Tibial artery (tissue), 4 donors: Measurements from ENCODE around the gene ENDOU.

Experiments used
- DNase-seq, 2 donors: peaks; one replicate each; pipeline ENCODE4 v3.0.0-alpha.2; 2019
- H3K27ac ChIP-seq, 2 donors: fragments of 200-600 bp; sonication (generic) in 1 of 2; 1 replicate in 1 of 2; 2 replicates in 1 of 2; pipeline ENCODE4 v1.5.1; 2018 to 2019; ENCODE audit warnings: mild to moderate bottlenecking in 1 of 2
- H3K27me3 ChIP-seq, 2 donors: fragments of 200-600 bp; sonication (generic) in 1 of 2; one replicate each; pipeline versions ENCODE4 v1.5.1 to v1.6.0; 2016 to 2019
- H3K36me3 ChIP-seq, 3 donors: fragments of 200-600 bp; sonication (generic) in 2 of 3; one replicate each; pipeline ENCODE4 v1.5.1; 2016 to 2019; ENCODE audit warnings: mild to moderate bottlenecking in 2 of 3
- H3K4me1 ChIP-seq, 4 donors: fragments of 200-600 bp; sonication (generic) in 2 of 4; 1 replicate in 3 of 4; 2 replicates in 1 of 4; pipeline ENCODE4 v1.5.1; 2016 to 2019
- H3K4me3 ChIP-seq, 2 donors: fragments of 200-600 bp; sonication (generic) in 1 of 2; 1 replicate in 1 of 2; 2 replicates in 1 of 2; pipeline ENCODE4 v1.5.1; 2018 to 2019; ENCODE audit warnings: mild to moderate bottlenecking in 2 of 2
- H3K9me3 ChIP-seq, 3 donors: fragments of 200-600 bp; sonication (generic) in 1 of 3; one replicate each; pipeline ENCODE4 v1.5.1; 2016 to 2019
- intact Hi-C: fragments of 100-400 bp; cut with DNase I; formaldehyde crosslinking; loops from one replicate; pipeline ENCODE4 v1.15.0; 2023; ENCODE audit warnings: low total_unique reads
- TF ChIP-seq, protein P1 (sequence below), 2 experiments: fragments of 200-600 bp in 1 of 2; fragments of 450-650 bp in 1 of 2; IDR thresholded peaks; one replicate each; pipeline ENCODE4 v1.5.1; 2017 to 2019; ENCODE audit warnings: antibody characterized with exemption in 2 of 2, mild to moderate bottlenecking in 1 of 2, moderate library complexity in 1 of 2

ENDOU gene

DNA sequence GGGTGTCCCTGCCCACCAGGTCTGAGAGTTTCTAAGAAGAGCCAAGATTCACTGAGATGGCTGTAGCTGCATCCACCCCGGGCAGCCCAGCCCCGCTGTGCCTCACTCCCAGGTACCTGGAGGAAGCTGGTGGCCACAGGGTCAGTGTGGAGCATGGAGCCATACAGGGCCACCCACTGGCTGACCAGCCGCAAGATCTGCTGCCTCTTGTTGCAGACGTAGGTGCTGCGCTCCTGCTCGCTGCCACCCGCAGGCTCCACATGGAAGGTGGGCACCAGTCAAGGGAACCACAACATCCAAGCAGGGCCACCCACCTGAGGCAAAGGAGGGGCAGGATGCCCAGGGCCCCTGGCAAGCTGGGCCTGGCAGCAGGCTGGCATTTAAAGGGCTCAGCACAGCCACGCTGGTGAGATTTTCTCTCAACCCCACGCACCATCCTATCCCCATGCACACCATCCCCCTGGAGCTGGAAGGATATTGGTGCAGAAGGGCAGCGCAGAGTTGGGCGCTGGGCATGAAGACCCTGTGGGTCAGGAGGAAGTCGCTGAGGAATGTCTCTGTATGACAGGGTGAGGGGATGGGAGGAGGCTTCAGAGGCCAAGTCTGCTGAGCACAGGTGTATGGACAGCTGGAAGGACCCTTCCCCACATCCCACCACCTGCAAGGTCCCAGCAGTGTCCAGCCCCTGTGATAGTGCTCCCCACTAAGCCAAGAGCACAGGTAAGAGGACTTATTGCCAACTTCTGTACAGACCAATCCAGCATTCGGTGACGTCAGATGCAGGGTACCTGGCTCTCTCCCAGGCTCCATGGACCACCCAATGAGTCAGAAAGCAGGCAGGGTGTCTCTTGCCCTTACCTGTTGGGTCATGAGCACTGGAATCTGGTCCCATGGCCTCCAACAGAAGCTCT is 22.6 kb upstream of the ENDOU start:
- Histone ChIP-seq H3K27ac (no peak overlapping the region), H3K4me3 (no peak overlapping the region), H3K4me1 (peaks cover 0 to 17% (median 16%) of the 10 kb centered on the region in 4 donors), H3K27me3 (no peaks in the 10 kb centered on the region), H3K9me3 (no peaks in the 10 kb centered on the region), H3K36me3 (peaks cover 0 to 59% (median 22%) of the 10 kb centered on the region in 3 donors)
- DNase-seq, result no peak
- TF ChIP-seq, protein P1, sequence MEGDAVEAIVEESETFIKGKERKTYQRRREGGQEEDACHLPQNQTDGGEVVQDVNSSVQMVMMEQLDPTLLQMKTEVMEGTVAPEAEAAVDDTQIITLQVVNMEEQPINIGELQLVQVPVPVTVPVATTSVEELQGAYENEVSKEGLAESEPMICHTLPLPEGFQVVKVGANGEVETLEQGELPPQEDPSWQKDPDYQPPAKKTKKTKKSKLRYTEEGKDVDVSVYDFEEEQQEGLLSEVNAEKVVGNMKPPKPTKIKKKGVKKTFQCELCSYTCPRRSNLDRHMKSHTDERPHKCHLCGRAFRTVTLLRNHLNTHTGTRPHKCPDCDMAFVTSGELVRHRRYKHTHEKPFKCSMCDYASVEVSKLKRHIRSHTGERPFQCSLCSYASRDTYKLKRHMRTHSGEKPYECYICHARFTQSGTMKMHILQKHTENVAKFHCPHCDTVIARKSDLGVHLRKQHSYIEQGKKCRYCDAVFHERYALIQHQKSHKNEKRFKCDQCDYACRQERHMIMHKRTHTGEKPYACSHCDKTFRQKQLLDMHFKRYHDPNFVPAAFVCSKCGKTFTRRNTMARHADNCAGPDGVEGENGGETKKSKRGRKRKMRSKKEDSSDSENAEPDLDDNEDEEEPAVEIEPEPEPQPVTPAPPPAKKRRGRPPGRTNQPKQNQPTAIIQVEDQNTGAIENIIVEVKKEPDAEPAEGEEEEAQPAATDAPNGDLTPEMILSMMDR (IDR thresholded peaks at IDR 0.05), result no peak
- intact Hi-C loops, result no loop called here

- H3K36me3 ChIP-seq, result peaks cover 0 to 59% (median 22%) of the 10 kb centered on the region in 3 donors
- peaks cover 0 to 10% (median 9%) of the 10 kb centered on the region in 4 donors for H3K4me1 ChIP-seq
- no peak overlapping the region for H3K4me3 ChIP-seq
- DNase-seq, result no peak
- intact Hi-C loops, result no loop called here
- no peak overlapping the region for H3K27ac ChIP-seq
- no peaks in the 10 kb centered on the region for H3K9me3 ChIP-seq
- no peaks in the 10 kb centered on the region for H3K27me3 ChIP-seq
- TF ChIP-seq, protein P1 (IDR thresholded peaks at IDR 0.05), result no peak
Measured at GRCh38 chr12:47747126-47747525, 21.8 kb upstream of the ENDOU start.

DNA sequence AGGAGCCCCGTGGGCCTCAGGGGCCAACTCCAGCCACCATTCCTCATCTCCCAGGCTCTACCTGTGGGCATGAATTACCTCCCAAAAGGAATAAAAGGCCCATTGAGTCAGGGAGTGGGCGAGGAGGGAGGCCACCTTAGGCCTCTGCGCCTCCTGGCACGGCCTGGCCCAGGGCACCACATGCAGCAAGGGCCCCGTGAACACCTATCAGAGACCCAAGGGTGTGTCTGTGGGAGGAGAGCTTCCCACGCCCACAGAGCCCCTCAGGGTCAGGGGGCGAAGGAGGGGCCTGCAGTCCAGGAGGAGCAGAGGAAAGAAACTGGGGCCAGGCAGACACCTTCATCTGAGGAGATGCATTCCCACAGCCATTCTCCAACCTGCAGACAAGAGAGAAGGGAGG is 21.2 kb upstream of the ENDOU start:
- intact Hi-C loops, result no loop called here
- Histone ChIP-seq H3K27me3 (no peaks in the 10 kb centered on the region), H3K27ac (no peak overlapping the region), H3K9me3 (no peaks in the 10 kb centered on the region), H3K4me1 (peaks cover 0 to 8% (median 7%) of the 10 kb centered on the region in 4 donors), H3K36me3 (peaks cover 0 to 56% (median 22%) of the 10 kb centered on the region in 3 donors), H3K4me3 (no peak overlapping the region)
- TF ChIP-seq, protein P1 (IDR thresholded peaks at IDR 0.05), result no peak
- DNase-seq, result no peak

GRCh38 chr12:47746073-47746472 is 20.8 kb upstream of the ENDOU start:
- peaks cover 0 to 51% (median 22%) of the 10 kb centered on the region in 3 donors for H3K36me3 ChIP-seq
- H3K4me3 ChIP-seq, result no peak overlapping the region
- intact Hi-C loops, result no loop called here
- no peak overlapping the region for H3K27ac ChIP-seq
- no peaks in the 10 kb centered on the region for H3K9me3 ChIP-seq
- H3K27me3 ChIP-seq, result no peaks in the 10 kb centered on the region
- H3K4me1 ChIP-seq, result peaks cover 0 to 10% (median 8%) of the 10 kb centered on the region in 4 donors
- TF ChIP-seq, protein P1 (IDR thresholded peaks at IDR 0.05), result no peak
- DNase-seq, result no peak

- H3K4me3 ChIP-seq, result no peak overlapping the region
- no peaks in the 10 kb centered on the region for H3K27me3 ChIP-seq
- peaks cover 0 to 15% (median 12%) of the 10 kb centered on the region in 4 donors for H3K4me1 ChIP-seq
- no peaks in the 10 kb centered on the region for H3K9me3 ChIP-seq
- DNase-seq, result no peak
- no peak overlapping the region for H3K27ac ChIP-seq
- TF ChIP-seq, protein P1 (IDR thresholded peaks at IDR 0.05), result no peak
- intact Hi-C loops, result no loop called here
- H3K36me3 ChIP-seq, result peaks cover 0 to 46% (median 22%) of the 10 kb centered on the region in 3 donors
Measured at GRCh38 chr12:47745485-47746041, 20.3 kb upstream of the ENDOU start.
